A673 (cell line): ENCODE measurements around the gene NIT1. TPM values are rescaled to one million over a fixed set of nuclear protein-coding genes. Genes with fewer than 3 reads are reported as not detected.

Experiments used
- BruUV-seq: library from RNA; stranded (reverse); fragments of 400-500 nt; replicated peaks from 2 replicates; lab custom pipeline; 2021; lab: Mats Ljungman, UMichigan
- CTCF ChIA-PET: fragments of 300-600 bp; sonication (Branson Sonifier 250); formaldehyde crosslinking; loops from one replicate; lab custom pipeline; 2022; ENCODE audit warnings: antibody characterized with exemption; lab: Charles Lee
- POLR2A ChIA-PET: fragments of 300-600 bp; sonication (Branson Sonifier 250); formaldehyde crosslinking; loops from one replicate; lab custom pipeline; 2022; ENCODE audit warnings: antibody characterized with exemption; ENCODE audit not compliant: low non-redundant PET; lab: Charles Lee
- DNase-seq: peaks from one replicate; pipeline ENCODE4 v3.0.0-alpha.2; 2015; ENCODE audit warnings: low spot score
- H3K27ac ChIP-seq: fragments of 200-600 bp; sonication (generic); 2 replicates; pipeline ENCODE4 v1.5.1; 2016; ENCODE audit warnings: mixed run types, low read depth, mild to moderate bottlenecking, mixed read lengths, antibody characterized with exemption, low read length; ENCODE audit not compliant: poor library complexity, severe bottlenecking
- H3K27me3 ChIP-seq: fragments of 200-600 bp; sonication (generic); replicated peaks from 2 replicates; pipeline ENCODE4 v1.6.1; 2017; ENCODE audit warnings: mixed run types, low read depth, mild to moderate bottlenecking, mixed read lengths, antibody characterized with exemption, low read length; ENCODE audit not compliant: insufficient read depth, poor library complexity
- H3K36me3 ChIP-seq: fragments of 200-600 bp; sonication (generic); 2 replicates; pipeline ENCODE4 v1.6.1; 2016; ENCODE audit warnings: mixed run types, mild to moderate bottlenecking, mixed read lengths, antibody characterized with exemption, low read length; ENCODE audit not compliant: insufficient read depth, poor library complexity, severe bottlenecking
- H3K4me1 ChIP-seq: fragments of 200-600 bp; sonication (generic); 2 replicates; pipeline ENCODE4 v1.6.1; 2017; ENCODE audit warnings: mixed run types, mild to moderate bottlenecking, mixed read lengths, antibody characterized with exemption, low read length; ENCODE audit not compliant: insufficient read depth, poor library complexity, severe bottlenecking
- H3K4me3 ChIP-seq: fragments of 200-600 bp; sonication (generic); 2 replicates; pipeline ENCODE4 v1.5.1; 2016; ENCODE audit warnings: low read depth, mixed run types, mild to moderate bottlenecking, mixed read lengths, low read length; ENCODE audit not compliant: poor library complexity, severe bottlenecking
- H3K9me3 ChIP-seq: fragments of 200-600 bp; sonication (generic); 2 replicates; pipeline ENCODE4 v1.6.1; 2016; ENCODE audit warnings: mixed run types, low read depth, mild to moderate bottlenecking, mixed read lengths, antibody characterized with exemption, low read length; ENCODE audit not compliant: poor library complexity, severe bottlenecking
- CTCF ChIP-seq: fragments of 300-800, 200-600 bp; sonication (generic); conservative IDR thresholded peaks from 2 replicates; pipeline ENCODE4 v1.5.1; 2017; ENCODE audit warnings: low read depth, mild to moderate bottlenecking, antibody characterized with exemption, low read length, moderate library complexity, mixed read lengths
- EZH2 ChIP-seq: fragments of 200-600 bp; sonication (generic); IDR thresholded peaks from 2 replicates; pipeline ENCODE4 v1.6.1; 2017; ENCODE audit warnings: borderline replicate concordance, low read depth, mild to moderate bottlenecking, mixed read lengths, antibody characterized with exemption, low read length; ENCODE audit not compliant: poor library complexity, severe bottlenecking
- intact Hi-C: fragments of 100-400 bp; cut with micrococcal nuclease; formaldehyde crosslinking; loops from one replicate; pipeline ENCODE4 v1.10.0; 2022; ENCODE audit not compliant: unreplicated experiment
- total RNA-seq: library from RNA; stranded (reverse); gene quantifications from 2 replicates; pipeline ENCODE4 v1.2.3, GENCODE V29; 2021

Gene NIT1
- total RNA-seq, 1 experiment from 2014 or later, result 29.3 TPM

- H3K4me1 ChIP-seq, result peaks cover 9% of the 10 kb centered on the region
- intact Hi-C loops, result no loop called here
- no peak for DNase-seq
- ChIA-PET POLR2A (no interaction called here), CTCF (interaction anchor here (0.6 kb wide), 1 partner anchor 155 kb away, joined by 6 read pairs; no protein-coding TSS in a partner anchor)
- H3K36me3 ChIP-seq, result peaks cover 70% of the 10 kb centered on the region
- no peak overlapping the region for H3K27ac ChIP-seq
- no TSS peak for BruUV-seq
- no peaks in the 10 kb centered on the region for H3K9me3 ChIP-seq
- H3K4me3 ChIP-seq, result no peak overlapping the region
- H3K27me3 ChIP-seq, result no peaks in the 10 kb centered on the region
- TF ChIP-seq CTCF, result no peak
- no peak for TF ChIP-seq EZH2
These were observed 5.1 kb downstream of the NIT1 start for GRCh38 chr1:161122967-161123366.

- BruUV-seq, result no TSS peak
- Histone ChIP-seq H3K27ac (no peak overlapping the region), H3K27me3 (no peaks in the 10 kb centered on the region), H3K9me3 (no peaks in the 10 kb centered on the region), H3K4me3 (no peak overlapping the region), H3K4me1 (peaks cover 11% of the 10 kb centered on the region), H3K36me3 (peaks cover 65% of the 10 kb centered on the region)
- no peak for DNase-seq
- intact Hi-C loops, result no loop called here
- ChIA-PET POLR2A (no interaction called here), CTCF (interaction anchor here (0.6 kb wide), 1 partner anchor 30 kb away, joined by 3 read pairs; the partner anchor contains the start of gene KLHDC9)
- TF ChIP-seq CTCF (no peak), EZH2 (no peak)
These were observed 9.7 kb downstream of the NIT1 start for GRCh38 chr1:161127649-161128048.

- Histone ChIP-seq H3K4me3 (no peak overlapping the region), H3K27me3 (no peaks in the 10 kb centered on the region), H3K9me3 (no peaks in the 10 kb centered on the region), H3K4me1 (peaks cover 14% of the 10 kb centered on the region), H3K27ac (no peak overlapping the region), H3K36me3 (peaks cover 53% of the 10 kb centered on the region)
- TF ChIP-seq CTCF (no peak), EZH2 (no peak)
- ChIA-PET POLR2A (no interaction called here), CTCF (no interaction called here)
- intact Hi-C loops, result no loop called here
- no peak for DNase-seq
- no TSS peak for BruUV-seq
These were observed 10.9 kb downstream of the NIT1 start for GRCh38 chr1:161128591-161129420.
